GM18505 (cell line): ENCODE measurements around the gene CD22.

Source experiments
- ATAC-seq: cut with Tn5 transposase; IDR thresholded peaks from one replicate; pipeline ENCODE4 v1.9.1; 2021; ENCODE audit not compliant: unreplicated experiment
- POLR2A ChIP-seq: IDR thresholded peaks from 4 replicates; pipeline ENCODE4 v1.6.1; 2011; ENCODE audit warnings: borderline replicate concordance; ENCODE audit not compliant: insufficient read depth, insufficient read length; ENCODE audit errors: extremely low read depth

CD22 gene

DNA sequence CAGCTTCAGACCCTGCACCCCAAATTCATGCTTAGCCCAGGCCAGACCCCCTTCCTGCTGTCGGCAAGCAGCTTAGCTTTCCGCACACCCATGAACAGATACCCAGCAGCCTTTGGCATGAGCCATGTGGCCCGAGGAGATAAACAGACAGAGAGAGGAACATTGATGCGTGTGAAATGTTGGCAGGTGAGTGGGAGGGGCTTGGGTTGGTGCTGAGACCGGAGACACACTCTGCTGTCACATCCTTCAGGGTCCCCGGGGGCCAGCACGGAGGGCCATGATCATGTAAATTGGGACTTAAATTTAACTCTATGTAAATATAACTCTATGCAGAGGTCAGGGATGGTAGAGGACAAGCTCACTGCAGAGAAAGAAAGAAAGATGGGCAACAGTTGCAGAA is 1.5 kb downstream of the CD22 start:
- TF ChIP-seq POLR2A: peak; percentile 73
- ATAC-seq: peak; percentile 47

DNA sequence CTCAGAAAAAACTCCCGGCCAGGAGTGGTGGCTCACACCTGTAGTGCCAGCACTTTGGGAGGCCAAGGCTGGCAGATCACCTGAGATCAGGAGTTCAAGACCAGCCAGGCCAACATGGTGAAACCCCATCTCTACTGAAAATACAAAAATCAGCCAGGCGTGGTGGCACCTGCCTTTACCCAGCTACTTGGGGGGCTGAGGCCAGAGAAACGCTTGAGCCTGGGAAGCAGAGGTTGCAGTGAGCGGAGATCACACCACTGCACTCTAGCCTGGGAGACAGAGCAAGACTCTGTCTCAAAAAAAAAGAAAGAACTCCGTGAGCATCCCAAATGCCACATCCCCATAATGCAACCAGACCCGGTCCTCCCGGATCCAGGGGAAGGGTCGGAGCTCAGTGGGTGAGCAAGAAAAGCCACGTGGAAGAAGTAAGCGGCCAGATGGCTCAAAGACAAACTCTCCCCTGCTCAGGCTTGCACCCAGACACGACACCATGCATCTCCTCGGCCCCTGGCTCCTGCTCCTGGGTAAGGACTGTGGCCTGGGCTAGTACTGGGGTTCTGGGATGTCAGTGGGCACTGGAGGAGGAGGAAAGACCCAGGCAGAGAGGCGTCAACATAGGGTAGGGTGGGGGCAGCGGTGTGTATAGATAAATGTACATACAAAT is 2.7 kb downstream of the CD22 start:
- no peak for TF ChIP-seq POLR2A
- no peak for ATAC-seq

DNA sequence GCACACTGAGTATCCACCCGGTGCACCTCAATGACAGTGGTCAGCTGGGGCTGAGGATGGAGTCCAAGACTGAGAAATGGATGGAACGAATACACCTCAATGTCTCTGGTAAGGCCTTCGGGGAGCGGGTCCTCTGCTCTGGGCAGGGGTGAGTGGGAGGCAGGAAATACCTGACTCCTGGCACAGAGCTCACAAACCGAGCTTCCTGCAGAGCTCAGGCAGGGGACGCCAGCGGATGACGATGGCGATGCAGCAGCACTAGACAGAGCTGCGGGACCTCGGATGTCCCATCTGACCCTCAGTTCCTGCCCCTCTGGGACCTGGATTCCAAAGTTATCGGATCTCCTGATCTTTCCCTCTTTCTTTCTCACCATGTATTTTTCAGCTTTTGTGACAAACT is 3.8 kb downstream of the CD22 start:
- ATAC-seq: no peak
- TF ChIP-seq POLR2A: peak; percentile 74

DNA sequence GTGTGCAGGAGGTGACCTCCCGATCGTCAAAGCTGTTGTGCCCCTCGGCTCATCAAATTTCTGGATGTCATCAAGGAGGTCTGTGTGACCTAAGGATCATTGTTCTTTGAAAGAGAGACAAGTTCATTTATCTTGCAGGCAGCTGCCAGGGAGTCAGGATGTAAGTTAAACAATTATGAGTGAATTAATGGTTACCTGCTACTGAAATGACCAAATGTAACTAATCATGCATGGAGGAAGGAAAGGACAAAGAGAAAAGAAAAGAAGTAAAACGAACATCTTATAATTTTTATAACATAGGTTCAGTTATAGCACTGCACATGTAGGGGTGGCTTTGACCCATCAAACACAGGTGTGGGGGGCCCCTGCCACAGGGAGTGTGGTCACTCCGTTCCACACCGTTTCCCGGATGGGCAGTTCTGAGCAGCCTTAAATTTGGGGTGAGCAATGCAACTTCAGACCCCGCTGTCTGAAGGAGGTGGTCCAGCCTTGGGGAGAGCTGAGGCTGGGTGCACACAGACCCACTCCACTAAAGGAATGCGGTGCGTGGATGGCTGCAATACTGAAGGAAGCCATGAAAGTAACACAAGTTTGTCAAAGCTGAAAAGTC is 5.3 kb downstream of the CD22 start:
- ATAC-seq: no peak
- TF ChIP-seq POLR2A: no peak

DNA sequence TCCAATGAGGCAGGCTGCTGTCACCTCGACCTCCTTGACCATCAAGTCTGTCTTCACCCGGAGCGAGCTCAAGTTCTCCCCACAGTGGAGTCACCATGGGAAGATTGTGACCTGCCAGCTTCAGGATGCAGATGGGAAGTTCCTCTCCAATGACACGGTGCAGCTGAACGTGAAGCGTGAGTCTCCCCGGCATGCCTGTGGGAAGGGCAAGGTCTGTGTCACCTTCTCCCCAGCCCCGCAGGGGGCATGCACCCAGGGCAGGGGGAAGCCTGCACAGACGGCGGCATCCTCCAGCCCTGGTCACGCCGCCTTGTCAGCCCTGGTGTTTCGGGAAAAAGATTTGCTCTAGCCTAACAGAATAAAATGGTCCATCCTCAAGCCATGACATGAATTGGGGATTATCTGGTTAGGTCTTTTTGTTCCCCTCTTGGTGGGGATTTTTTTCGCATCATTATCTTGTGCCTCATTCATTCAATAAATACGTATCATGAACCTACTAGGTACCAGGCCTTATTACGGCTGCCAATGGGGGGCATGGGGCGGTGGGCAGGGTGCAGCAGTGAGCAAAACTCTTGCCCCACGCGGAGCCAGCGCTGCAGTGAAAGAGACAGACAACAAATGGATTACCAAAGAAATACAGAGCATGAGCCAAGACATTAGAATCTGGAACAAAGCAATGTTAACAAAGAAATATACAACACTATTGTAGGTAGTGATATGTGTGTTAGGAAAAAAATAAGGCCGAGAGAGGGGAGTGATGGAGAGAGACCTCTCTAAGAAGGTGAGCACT is 7.4 kb downstream of the CD22 start:
- no peak for TF ChIP-seq POLR2A
- ATAC-seq: no peak

DNA sequence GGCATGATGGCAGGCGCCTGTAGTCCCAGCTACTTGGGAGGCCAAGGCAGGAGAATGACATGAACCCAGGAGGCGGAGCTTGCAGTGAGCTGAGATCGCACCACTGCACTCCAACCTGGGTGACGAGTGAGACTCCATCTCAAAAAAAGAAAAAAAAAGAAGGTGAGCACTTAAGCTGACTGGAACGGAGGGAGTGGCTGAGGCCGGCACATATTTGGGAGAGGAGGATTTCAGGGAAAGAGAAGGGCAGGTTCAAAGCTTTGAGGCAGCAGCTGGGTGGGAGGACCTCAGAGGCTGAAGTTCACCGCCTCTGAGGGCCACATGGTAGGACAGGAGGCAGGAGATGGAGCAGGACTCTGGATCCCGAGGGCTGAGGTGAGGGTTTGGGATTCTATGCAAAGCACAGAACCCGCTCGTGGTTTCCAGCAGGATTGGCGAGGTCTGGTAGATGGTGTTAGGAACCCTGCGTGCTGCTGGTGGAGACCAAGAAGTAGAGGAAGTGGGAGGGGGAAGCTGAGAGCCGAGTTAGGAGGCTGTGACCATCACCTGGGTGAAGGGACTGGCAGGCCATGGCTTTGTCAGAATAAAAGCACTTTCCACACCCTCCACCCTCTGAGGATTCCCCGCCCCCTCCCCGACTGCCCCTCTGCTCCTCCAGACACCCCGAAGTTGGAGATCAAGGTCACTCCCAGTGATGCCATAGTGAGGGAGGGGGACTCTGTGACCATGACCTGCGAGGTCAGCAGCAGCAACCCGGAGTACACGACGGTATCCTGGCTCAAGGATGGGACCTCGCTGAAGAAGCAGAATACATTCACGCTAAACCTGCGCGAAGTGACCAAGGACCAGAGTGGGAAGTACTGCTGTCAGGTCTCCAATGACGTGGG is 8.4 kb downstream of the CD22 start:
- peak; percentile 45 for TF ChIP-seq POLR2A

DNA sequence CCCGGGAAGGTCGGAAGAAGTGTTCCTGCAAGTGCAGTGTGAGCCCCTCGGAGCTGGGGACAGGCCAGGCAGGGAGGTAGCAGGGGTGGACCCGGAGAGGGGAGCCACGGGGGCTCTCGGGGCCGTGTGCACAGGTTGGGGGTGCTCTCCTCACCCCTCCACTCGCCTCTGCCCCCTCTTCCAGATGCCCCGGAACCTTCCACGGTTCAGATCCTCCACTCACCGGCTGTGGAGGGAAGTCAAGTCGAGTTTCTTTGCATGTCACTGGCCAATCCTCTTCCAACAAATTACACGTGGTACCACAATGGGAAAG is 9.0 kb downstream of the CD22 start:
- ATAC-seq: no peak
- TF ChIP-seq POLR2A: no peak

More for the DNA sequence above, 8.4 kb downstream of the CD22 start:
- no peak for ATAC-seq

DNA sequence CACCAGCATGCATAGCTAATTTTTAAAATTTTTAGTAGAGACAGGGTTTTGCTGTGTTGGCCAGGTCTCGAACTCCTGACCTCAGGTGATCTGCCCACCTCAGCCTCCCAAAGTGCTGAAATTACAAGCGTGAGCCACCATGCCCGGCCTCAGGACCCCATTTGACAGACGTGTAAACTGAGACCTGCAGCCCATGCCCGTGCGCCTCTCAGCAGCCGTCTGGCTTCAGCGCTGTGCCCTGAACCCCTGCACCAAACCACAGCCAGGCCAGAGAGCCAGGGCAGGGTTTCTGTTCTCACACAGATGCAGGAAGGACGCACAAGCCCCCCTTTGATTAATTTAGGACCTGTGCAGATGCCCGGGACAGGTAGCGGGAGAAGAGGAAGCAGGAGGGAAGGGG is 11.4 kb downstream of the CD22 start:
- no peak for ATAC-seq
- TF ChIP-seq POLR2A: no peak

DNA sequence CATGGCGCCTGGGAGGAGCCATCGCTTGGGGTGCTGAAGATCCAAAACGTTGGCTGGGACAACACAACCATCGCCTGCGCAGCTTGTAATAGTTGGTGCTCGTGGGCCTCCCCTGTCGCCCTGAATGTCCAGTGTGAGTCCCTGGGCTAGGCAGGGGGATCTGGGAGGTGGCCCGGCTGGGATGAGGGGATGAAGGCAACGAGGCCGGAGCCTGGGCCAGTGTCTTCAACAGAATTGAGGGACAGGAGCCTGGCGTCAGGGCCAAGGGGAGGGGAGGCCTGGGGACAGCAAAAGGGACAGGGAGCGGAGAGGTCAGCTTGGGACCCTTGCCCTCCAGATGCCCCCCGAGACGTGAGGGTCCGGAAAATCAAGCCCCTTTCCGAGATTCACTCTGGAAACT is 12.0 kb downstream of the CD22 start:
- TF ChIP-seq POLR2A: no peak

DNA sequence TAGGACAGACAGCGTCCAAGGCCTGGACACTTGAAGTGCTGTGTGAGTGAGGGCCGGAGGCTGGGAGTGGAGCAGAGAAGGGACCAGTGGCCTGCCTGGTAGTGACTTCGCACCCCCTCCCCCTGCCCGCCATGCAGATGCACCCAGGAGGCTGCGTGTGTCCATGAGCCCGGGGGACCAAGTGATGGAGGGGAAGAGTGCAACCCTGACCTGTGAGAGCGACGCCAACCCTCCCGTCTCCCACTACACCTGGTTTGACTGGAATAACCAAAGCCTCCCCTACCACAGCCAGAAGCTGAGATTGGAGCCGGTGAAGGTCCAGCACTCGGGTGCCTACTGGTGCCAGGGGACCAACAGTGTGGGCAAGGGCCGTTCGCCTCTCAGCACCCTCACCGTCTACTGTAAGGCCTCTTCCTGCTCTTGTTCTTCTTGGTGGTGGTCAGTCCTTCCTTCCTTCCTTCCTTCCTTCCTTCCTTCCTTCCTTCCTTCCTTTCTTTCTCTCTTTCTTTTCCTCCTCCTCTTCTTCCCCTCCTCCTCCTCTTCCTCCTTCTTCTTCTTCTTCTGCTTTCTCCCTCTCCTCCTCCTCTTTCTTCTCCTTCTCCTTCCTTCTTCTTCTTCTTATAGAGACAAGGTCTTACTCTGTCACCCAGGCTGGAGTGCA is 12.7 kb downstream of the CD22 start:
- TF ChIP-seq POLR2A: peak; percentile 27
- ATAC-seq: no peak

More for the DNA sequence above, 12.0 kb downstream of the CD22 start:
- ATAC-seq: no peak

DNA sequence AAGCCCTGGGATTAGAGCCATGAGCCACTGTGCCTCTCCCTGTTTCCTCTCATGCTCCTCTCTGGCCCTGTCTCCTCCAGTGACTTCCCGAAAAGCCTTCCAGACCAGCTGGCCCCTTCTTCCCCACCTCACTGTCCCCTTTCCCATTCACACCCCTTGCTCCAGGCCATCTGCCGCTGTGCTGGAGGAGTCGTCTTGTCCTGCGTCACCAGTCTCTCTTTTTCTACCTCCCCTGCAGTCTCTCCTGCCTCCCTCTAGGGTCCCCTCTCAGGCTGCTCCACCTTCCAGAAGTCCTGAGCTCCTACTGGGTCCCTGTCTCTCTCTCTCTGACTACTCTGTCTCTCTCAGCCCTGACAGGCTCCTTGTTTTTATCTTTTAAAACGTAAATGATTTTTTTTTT is 13.4 kb downstream of the CD22 start:
- no peak for ATAC-seq
- TF ChIP-seq POLR2A: no peak

DNA sequence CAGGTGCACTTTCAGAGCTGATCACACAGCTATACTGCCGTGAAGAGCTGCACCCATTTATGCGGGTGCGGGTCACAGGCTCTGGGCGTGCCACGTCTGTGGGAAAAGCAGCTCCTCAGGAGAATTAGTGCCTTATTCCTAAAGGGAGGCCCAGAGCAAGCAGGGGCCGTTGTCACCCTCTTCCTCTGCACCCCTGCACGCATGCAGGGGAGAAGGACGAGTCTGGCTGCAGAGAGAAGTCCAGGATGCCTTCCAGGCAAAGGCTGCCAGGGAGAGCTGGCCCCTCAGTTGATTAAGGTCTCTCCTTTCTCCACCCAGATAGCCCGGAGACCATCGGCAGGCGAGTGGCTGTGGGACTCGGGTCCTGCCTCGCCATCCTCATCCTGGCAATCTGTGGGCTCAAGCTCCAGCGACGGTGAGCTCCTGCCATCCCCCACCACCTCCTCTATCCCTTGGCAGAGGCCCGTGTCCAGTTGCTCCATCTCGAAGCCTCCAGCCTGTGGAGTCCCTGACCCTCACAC is 15.6 kb downstream of the CD22 start:
- no peak for ATAC-seq
- peak; percentile 38 for TF ChIP-seq POLR2A
